BE2C (cell line): ENCODE measurements around the gene TTC21A.

Experiments used
- DNase-seq: peaks from one replicate; pipeline ENCODE4 v3.0.0-alpha.2; 2020
- H3K27me3 ChIP-seq: fragments of 250-450 bp; sonication (Bioruptor Pico); 2 replicates; pipeline ENCODE4 v1.5.1; 2020; ENCODE audit warnings: mild to moderate bottlenecking
- H3K36me3 ChIP-seq: fragments of 250-450 bp; sonication (Bioruptor Pico); 2 replicates; pipeline ENCODE4 v1.5.1; 2020; ENCODE audit warnings: mild to moderate bottlenecking
- H3K4me1 ChIP-seq: fragments of 250-450 bp; sonication (Bioruptor Pico); 2 replicates; pipeline ENCODE4 v1.5.1; 2020
- H3K4me3 ChIP-seq: 2 replicates; pipeline ENCODE4 v1.5.1; 2011; ENCODE audit warnings: low read depth, low read length
- H3K9me3 ChIP-seq: fragments of 250-450 bp; sonication (Bioruptor Pico); 2 replicates; pipeline ENCODE4 v1.5.1; 2020
- TF ChIP-seq, protein P1 (sequence below): IDR thresholded peaks from 2 replicates; pipeline ENCODE4 v1.5.1; 2012; ENCODE audit warnings: mild to moderate bottlenecking, low read depth, low read length

TTC21A gene

DNA sequence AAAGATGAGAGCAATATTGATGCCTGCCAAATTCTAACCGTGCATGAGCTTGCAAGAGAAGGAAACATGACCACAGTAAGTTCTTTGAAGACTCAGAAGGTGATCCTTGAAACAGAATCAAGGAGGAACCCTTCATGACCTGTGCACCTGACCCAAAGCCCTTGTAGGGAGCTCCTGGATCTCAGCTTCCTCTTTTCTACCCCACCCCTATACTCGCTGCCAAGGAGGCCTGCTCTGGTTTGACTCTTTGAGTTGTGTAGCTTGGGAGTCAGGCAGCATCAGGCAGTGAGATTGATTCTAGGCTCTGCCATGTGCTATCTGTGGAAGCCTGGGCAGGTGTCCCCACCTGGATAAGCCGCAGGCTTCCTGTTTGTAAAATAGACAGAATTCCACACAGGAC lies 10.6 kb downstream of the TTC21A start:
- TF ChIP-seq, protein P1, sequence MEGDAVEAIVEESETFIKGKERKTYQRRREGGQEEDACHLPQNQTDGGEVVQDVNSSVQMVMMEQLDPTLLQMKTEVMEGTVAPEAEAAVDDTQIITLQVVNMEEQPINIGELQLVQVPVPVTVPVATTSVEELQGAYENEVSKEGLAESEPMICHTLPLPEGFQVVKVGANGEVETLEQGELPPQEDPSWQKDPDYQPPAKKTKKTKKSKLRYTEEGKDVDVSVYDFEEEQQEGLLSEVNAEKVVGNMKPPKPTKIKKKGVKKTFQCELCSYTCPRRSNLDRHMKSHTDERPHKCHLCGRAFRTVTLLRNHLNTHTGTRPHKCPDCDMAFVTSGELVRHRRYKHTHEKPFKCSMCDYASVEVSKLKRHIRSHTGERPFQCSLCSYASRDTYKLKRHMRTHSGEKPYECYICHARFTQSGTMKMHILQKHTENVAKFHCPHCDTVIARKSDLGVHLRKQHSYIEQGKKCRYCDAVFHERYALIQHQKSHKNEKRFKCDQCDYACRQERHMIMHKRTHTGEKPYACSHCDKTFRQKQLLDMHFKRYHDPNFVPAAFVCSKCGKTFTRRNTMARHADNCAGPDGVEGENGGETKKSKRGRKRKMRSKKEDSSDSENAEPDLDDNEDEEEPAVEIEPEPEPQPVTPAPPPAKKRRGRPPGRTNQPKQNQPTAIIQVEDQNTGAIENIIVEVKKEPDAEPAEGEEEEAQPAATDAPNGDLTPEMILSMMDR = no peak
- H3K4me1 ChIP-seq = no peaks in the 10 kb centered on the region
- no peaks in the 10 kb centered on the region for H3K36me3 ChIP-seq
- H3K27me3 ChIP-seq = no peaks in the 10 kb centered on the region
- no peaks in the 10 kb centered on the region for H3K9me3 ChIP-seq
- H3K4me3 ChIP-seq = no peak overlapping the region
- DNase-seq = no peak

DNA sequence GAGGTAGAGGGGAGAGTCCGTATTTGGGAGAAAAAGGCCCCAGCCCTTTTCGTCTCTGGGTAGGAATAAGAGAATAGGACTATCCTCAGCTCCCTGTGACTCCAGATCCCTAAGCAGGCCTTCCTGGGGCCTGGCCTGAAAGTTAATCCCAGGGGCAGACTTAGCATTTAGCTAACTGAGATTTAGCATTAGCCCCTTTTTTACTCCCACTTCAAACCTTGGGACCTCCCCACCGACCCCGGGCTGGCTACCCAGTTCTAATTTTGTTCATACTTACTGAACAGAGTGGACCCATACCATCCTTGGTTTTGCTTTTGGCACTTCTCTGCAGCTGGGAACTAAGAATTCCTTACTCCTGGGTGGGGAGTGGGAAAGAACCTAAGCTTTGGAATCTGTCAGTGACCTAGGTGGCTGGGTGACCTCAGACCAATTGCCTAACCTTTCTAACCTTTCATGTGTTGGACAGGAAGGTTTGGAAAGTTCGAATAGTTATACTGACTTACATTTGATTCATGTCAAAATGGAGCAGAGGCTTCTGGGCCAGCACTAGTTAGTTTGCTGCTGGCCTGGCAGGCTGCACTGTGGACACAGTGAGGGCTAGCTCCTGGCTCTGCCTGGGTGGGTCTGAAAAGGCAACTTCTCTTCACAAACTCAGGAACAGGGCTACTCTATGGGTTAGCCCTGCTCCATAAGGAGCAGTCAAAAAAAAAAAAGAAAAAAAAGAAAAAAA lies 11.6 kb downstream of the TTC21A start:
- Histone ChIP-seq H3K4me1 (no peaks in the 10 kb centered on the region), H3K27me3 (no peaks in the 10 kb centered on the region), H3K36me3 (no peaks in the 10 kb centered on the region), H3K4me3 (no peak overlapping the region), H3K9me3 (no peaks in the 10 kb centered on the region)
- TF ChIP-seq, protein P1 = no peak
- no peak for DNase-seq

DNA sequence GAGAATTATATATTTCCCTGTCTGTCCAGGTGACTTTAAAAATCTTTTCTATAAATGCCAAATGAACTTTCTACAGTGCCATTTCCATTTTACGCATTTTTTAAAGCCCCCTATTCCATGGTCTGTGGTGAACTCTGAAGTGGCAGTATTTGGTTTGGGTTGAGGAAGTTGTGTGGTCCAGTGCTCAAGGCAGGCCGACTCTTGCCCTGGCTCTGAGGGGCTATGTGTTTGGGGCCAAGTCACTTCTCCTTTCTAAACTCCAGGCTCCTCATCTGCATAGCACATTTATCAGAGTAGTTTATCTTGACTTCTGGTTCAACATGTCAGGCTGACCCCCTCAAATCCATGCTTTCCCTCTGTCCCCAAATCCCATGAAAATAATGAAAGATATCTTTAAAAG lies 14.1 kb downstream of the TTC21A start:
- no peaks in the 10 kb centered on the region for H3K4me1 ChIP-seq
- H3K36me3 ChIP-seq = no peaks in the 10 kb centered on the region
- H3K27me3 ChIP-seq = no peaks in the 10 kb centered on the region
- no peak for DNase-seq
- H3K9me3 ChIP-seq = no peaks in the 10 kb centered on the region
- H3K4me3 ChIP-seq = no peak overlapping the region
- TF ChIP-seq, protein P1 = no peak

DNA sequence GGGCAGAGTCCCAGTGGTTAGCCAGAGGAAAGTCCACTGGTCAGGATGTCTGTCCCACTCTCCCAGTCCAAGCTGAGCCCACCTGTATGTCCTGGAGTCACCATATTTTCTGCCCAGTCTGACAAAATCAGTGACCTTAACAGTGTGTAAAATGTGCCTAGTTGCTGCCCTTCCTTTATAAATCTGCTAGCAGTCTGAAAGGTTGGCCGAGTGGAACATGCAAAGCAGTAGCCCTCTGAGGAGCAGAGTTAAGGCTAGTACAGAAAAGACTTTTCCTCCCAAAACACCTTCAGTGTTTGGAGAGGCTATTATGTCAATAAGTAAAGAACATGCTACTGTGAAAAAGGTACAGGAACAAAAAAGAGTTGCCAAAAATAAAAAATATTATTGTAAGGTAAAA lies 15.3 kb downstream of the TTC21A start:
- TF ChIP-seq, protein P1 = no peak
- Histone ChIP-seq H3K27me3 (no peaks in the 10 kb centered on the region), H3K4me3 (no peak overlapping the region), H3K9me3 (no peaks in the 10 kb centered on the region), H3K36me3 (no peaks in the 10 kb centered on the region), H3K4me1 (no peaks in the 10 kb centered on the region)
- no peak for DNase-seq

DNA sequence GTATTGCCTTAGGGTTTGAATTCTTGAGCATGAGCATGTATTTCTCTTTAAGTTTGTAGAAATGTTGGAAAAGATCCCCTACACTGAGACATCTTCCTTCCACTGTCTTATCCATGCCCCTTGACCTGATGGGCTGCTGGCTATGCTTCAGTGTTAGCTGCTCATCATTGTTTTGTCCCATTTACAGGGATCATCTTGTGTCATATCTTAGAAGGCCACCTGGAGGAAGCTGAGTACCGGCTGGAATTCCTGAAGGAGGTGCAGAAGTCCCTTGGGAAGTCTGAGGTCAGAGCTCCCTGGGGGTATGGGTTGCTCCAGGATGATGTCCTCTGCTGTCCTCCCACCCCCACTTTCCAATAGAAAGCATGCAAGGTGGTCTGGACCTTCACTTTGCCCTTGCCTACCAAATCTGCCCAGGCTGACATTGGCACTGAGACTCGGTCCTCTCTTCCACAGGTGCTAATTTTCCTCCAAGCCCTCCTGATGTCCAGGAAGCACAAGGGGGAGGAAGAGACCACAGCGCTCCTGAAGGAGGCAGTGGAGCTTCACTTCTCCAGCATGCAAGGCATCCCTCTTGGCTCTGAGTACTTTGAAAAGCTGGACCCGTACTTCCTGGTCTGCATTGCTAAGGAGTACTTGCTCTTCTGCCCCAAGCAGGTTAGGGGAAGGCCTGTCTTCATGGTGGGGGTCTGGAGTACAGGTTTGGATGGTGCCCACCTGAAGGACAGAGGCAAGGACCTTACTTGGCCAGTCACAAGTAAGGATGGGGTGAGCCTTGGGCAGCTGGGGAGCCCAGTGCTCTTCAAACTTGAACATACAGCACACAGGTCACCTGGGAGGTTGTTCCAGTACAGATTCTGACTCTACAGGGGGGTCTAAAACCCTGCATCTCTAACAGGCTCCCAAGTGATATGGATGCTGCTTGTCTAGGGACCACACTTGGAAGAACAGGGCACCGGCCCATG lies 17.7 kb downstream of the TTC21A start:
- no peak for DNase-seq
- no peak overlapping the region for H3K4me3 ChIP-seq
- no peaks in the 10 kb centered on the region for H3K9me3 ChIP-seq
- H3K27me3 ChIP-seq = no peaks in the 10 kb centered on the region
- no peaks in the 10 kb centered on the region for H3K4me1 ChIP-seq
- TF ChIP-seq, protein P1 = peak; percentile 29
- no peaks in the 10 kb centered on the region for H3K36me3 ChIP-seq
